SK-N-SH treated with all-trans-retinoic acid at 6 μM for 48 hours (cell line): Measurements from ENCODE around the gene ZNF722.

ENCODE experiments used
- ARNTL ChIP-seq: fragments of 450-650 bp; formaldehyde crosslinking; IDR thresholded peaks from 2 replicates; pipeline ENCODE4 v1.5.0; 2020; ENCODE audit warnings: low read depth, mild to moderate bottlenecking, moderate library complexity, borderline replicate concordance
- RARB ChIP-seq: fragments of 250-450 bp; sonication (Bioruptor Pico); IDR thresholded peaks from 2 replicates; pipeline ENCODE4 v1.8.0; 2021; ENCODE audit warnings: mild to moderate bottlenecking, moderate library complexity
- TF ChIP-seq, protein P1 (sequence below): fragments of 250-450 bp; sonication (Bioruptor Pico); IDR thresholded peaks from 2 replicates; pipeline ENCODE4 v1.8.0; 2020; ENCODE audit warnings: mild to moderate bottlenecking, moderate library complexity, borderline replicate concordance

- TF ChIP-seq ARNTL (CRISPR knock-in tag) (no peak), RARB (CRISPR knock-in tag) (no peak)
- TF ChIP-seq, protein P1, sequence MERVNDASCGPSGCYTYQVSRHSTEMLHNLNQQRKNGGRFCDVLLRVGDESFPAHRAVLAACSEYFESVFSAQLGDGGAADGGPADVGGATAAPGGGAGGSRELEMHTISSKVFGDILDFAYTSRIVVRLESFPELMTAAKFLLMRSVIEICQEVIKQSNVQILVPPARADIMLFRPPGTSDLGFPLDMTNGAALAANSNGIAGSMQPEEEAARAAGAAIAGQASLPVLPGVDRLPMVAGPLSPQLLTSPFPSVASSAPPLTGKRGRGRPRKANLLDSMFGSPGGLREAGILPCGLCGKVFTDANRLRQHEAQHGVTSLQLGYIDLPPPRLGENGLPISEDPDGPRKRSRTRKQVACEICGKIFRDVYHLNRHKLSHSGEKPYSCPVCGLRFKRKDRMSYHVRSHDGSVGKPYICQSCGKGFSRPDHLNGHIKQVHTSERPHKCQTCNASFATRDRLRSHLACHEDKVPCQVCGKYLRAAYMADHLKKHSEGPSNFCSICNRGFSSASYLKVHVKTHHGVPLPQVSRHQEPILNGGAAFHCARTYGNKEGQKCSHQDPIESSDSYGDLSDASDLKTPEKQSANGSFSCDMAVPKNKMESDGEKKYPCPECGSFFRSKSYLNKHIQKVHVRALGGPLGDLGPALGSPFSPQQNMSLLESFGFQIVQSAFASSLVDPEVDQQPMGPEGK (CRISPR knock-in tag), result no peak
Observed at GRCh38 chr7:63968629-63969028, 30.0 kb upstream of the ZNF722 start.
